Measurements from ENCODE around the gene COG8.

- TF ChIP-seq POLR2A (IDR thresholded peaks at IDR 0.05), result peak; percentile 15 to 80
- TF ChIP-seq CTCF (IDR thresholded peaks at IDR 0.05), result peak in 1 of 6 experiments; percentile 17
Observed at GRCh38 chr16:69330286-69331109, 8.9 kb downstream of the COG8 start, which contains the start of gene PDF.
